Fibroblast of villous mesenchyme (primary cell): ENCODE data around the gene TRUB2. TPM values are rescaled to one million over a fixed set of nuclear protein-coding genes. Genes with fewer than 3 reads are reported as not detected.

Experiments
- DNase-seq: peaks from one replicate; pipeline ENCODE4 v3.0.0-alpha.2; 2010; ENCODE audit warnings: low read depth
- H3K4me3 ChIP-seq: 2 replicates; pipeline ENCODE4 v1.5.1; 2011; ENCODE audit warnings: low read depth, mild to moderate bottlenecking, low read length
- CTCF ChIP-seq: IDR thresholded peaks from 2 replicates; pipeline ENCODE4 v1.5.1; 2012; ENCODE audit warnings: low read depth, mild to moderate bottlenecking, low read length; ENCODE audit not compliant: insufficient read depth
- total RNA-seq: library from RNA; depleted of rRNA; stranded (reverse); fragments of >200 nt; gene quantifications from 2 replicates; pipeline ENCODE4 v1.2.3, GENCODE V29; 2012

Gene TRUB2
- total RNA-seq, 1 donor: 17.7 TPM

- no peak for TF ChIP-seq CTCF
- H3K4me3 ChIP-seq: no peak overlapping the region
- DNase-seq: no peak
Observed at GRCh38 chr9:128365525-128365924, 43.3 kb upstream of the TRUB2 start.

GRCh38 chr9:128362774-128363173 lies 40.5 kb upstream of the TRUB2 start:
- no peak overlapping the region for H3K4me3 ChIP-seq
- TF ChIP-seq CTCF: no peak
- DNase-seq: no peak

- DNase-seq: peak; percentile 82
- peak; percentile 85 for TF ChIP-seq CTCF
- peak overlapping the region; percentile 49 for H3K4me3 ChIP-seq
Observed at GRCh38 chr9:128361986-128362646, 39.9 kb upstream of the TRUB2 start.

- peak overlapping the region; percentile 49 for H3K4me3 ChIP-seq
- no peak for TF ChIP-seq CTCF
- DNase-seq: no peak
Observed at GRCh38 chr9:128361296-128361985, 39.2 kb upstream of the TRUB2 start.

GRCh38 chr9:128360826-128361225 lies 38.6 kb upstream of the TRUB2 start:
- no peak for TF ChIP-seq CTCF
- DNase-seq: no peak
- H3K4me3 ChIP-seq: no peak overlapping the region

- TF ChIP-seq CTCF: no peak
- no peak for DNase-seq
- H3K4me3 ChIP-seq: no peak overlapping the region
Observed at GRCh38 chr9:128358861-128359260, 36.6 kb upstream of the TRUB2 start.
